ACHN (cell line): Measurements from ENCODE around the gene OPN1SW.

Experiments used
- DNase-seq: peaks from one replicate; pipeline ENCODE4 v3.0.0-alpha.2; 2015
- in situ Hi-C: cut with HindIII; loops from 2 replicates; pipeline ENCODE4 v1.10.0; 2017; ENCODE audit warnings: low sequenced_read_pairs, low pct_ligation_motif_present, low pct_unique_long_range_greater_than_20kb

Gene OPN1SW

GRCh38 chr7:128774029-128774689, 1.4 kb downstream of the OPN1SW start:
- in situ Hi-C loops, result no loop called here
- no peak for DNase-seq

GRCh38 chr7:128773604-128774003, 2.0 kb downstream of the OPN1SW start:
- DNase-seq, result no peak
- in situ Hi-C loops, result no loop called here

- in situ Hi-C loops, result no loop called here
Measured at GRCh38 chr7:128770233-128770632, 5.4 kb downstream of the OPN1SW start.

GRCh38 chr7:128767475-128768110, 8.0 kb downstream of the OPN1SW start:
- in situ Hi-C loops, result no loop called here
- no peak for DNase-seq

More at GRCh38 chr7:128770233-128770632, 5.4 kb downstream of the OPN1SW start:
- no peak for DNase-seq

GRCh38 chr7:128763541-128763940, 12.1 kb downstream of the OPN1SW start:
- DNase-seq, result peak; percentile 60
- in situ Hi-C loops, result no loop called here

- DNase-seq, result no peak
- in situ Hi-C loops, result no loop called here
Measured at GRCh38 chr7:128759242-128759641, 16.4 kb downstream of the OPN1SW start.

- in situ Hi-C loops, result no loop called here
- no peak for DNase-seq
Measured at GRCh38 chr7:128758553-128758952, 17.0 kb downstream of the OPN1SW start.

GRCh38 chr7:128757203-128757602, 18.4 kb downstream of the OPN1SW start:
- DNase-seq, result no peak
- in situ Hi-C loops, result no loop called here

- in situ Hi-C loops, result no loop called here
- no peak for DNase-seq
Measured at GRCh38 chr7:128755819-128756476, 19.6 kb downstream of the OPN1SW start.

GRCh38 chr7:128755075-128755818, 20.3 kb downstream of the OPN1SW start:
- in situ Hi-C loops, result no loop called here
- DNase-seq, result no peak

GRCh38 chr7:128752251-128752650, 23.3 kb downstream of the OPN1SW start:
- no peak for DNase-seq
- in situ Hi-C loops, result no loop called here

- in situ Hi-C loops, result no loop called here
Measured at GRCh38 chr7:128747327-128748079, 28.1 kb downstream of the OPN1SW start.

GRCh38 chr7:128745706-128746105, 29.9 kb downstream of the OPN1SW start:
- DNase-seq, result no peak
- in situ Hi-C loops, result no loop called here

More at GRCh38 chr7:128747327-128748079, 28.1 kb downstream of the OPN1SW start:
- DNase-seq, result no peak

- no peak for DNase-seq
- in situ Hi-C loops, result no loop called here
Measured at GRCh38 chr7:128744366-128744905, 31.2 kb downstream of the OPN1SW start.

- in situ Hi-C loops, result no loop called here
- no peak for DNase-seq
Measured at GRCh38 chr7:128743112-128743772, 32.4 kb downstream of the OPN1SW start.

- DNase-seq, result no peak
- in situ Hi-C loops, result no loop called here
Measured at GRCh38 chr7:128742206-128742605, 33.4 kb downstream of the OPN1SW start.

GRCh38 chr7:128741491-128741890, 34.1 kb downstream of the OPN1SW start:
- no peak for DNase-seq
- in situ Hi-C loops, result no loop called here

- no peak for DNase-seq
Measured at GRCh38 chr7:128740996-128741395, 34.6 kb downstream of the OPN1SW start.

More at GRCh38 chr7:128740996-128741395, 34.6 kb downstream of the OPN1SW start:
- in situ Hi-C loops, result no loop called here
